Measurements from ENCODE around the gene KCNK17. TPM values are rescaled to one million over a fixed set of nuclear protein-coding genes. Genes with fewer than 3 reads are reported as not detected.
A peak's percentile ranks its signal among the peaks of the same experiment; 100 is the strongest.

KCNK17 gene
- not detected for total RNA-seq (ENCODE audit: unreplicated experiment)
- long read RNA-seq: 0 reads

- peak within 1 kb of the TSS; percentile 38 for H3K4me3 Mint-ChIP-seq (ENCODE audit: unreplicated experiment)
- no peak for TF ChIP-seq CTCF (IDR thresholded peaks at IDR 0.05; ENCODE audit: partially characterized antibody, unreplicated experiment)
- peaks cover 9% of the 10 kb centered on the region for H3K9me3 Mint-ChIP-seq (ENCODE audit: unreplicated experiment)
- peak; percentile 35 for DNase-seq
- peaks cover 7% of the 10 kb centered on the region for H3K36me3 Mint-ChIP-seq (ENCODE audit: unreplicated experiment)
- H3K27me3 Mint-ChIP-seq (ENCODE audit: unreplicated experiment): peaks cover 26% of the 10 kb centered on the region
- H3K4me1 Mint-ChIP-seq (ENCODE audit: low read depth, unreplicated experiment): no peaks in the 10 kb centered on the region
- H3K27ac Mint-ChIP-seq (ENCODE audit: unreplicated experiment): no peak within 1 kb of the TSS
These were observed at the start of gene KCNK17 for GRCh38 chr6:39314273-39314795. KCNK17 (minus strand) TSS chr6:39314419; CDS start chr6:39314320, 99 bp downstream.

GRCh38 chr6:39363280-39363679, 49.1 kb upstream of the KCNK17 start:
- H3K4me1 Mint-ChIP-seq (ENCODE audit: low read depth, unreplicated experiment): peaks cover 6% of the 10 kb centered on the region
- H3K27ac Mint-ChIP-seq (ENCODE audit: unreplicated experiment): peak overlapping the region; percentile 85
- H3K9me3 Mint-ChIP-seq (ENCODE audit: unreplicated experiment): peaks cover 7% of the 10 kb centered on the region
- peak overlapping the region; percentile 75 for H3K4me3 Mint-ChIP-seq (ENCODE audit: unreplicated experiment)
- DNase-seq: no peak
- H3K36me3 Mint-ChIP-seq (ENCODE audit: unreplicated experiment): peaks cover 6% of the 10 kb centered on the region
- peaks cover 2% of the 10 kb centered on the region for H3K27me3 Mint-ChIP-seq (ENCODE audit: unreplicated experiment)
- TF ChIP-seq CTCF (IDR thresholded peaks at IDR 0.05; ENCODE audit: partially characterized antibody, unreplicated experiment): no peak

- Mint-ChIP-seq H3K36me3 (ENCODE audit: unreplicated experiment) (peaks cover 6% of the 10 kb centered on the region), H3K4me3 (ENCODE audit: unreplicated experiment) (no peak overlapping the region), H3K4me1 (ENCODE audit: low read depth, unreplicated experiment) (peaks cover 6% of the 10 kb centered on the region), H3K27ac (ENCODE audit: unreplicated experiment) (peak overlapping the region; percentile 85), H3K27me3 (ENCODE audit: unreplicated experiment) (peaks cover 2% of the 10 kb centered on the region), H3K9me3 (ENCODE audit: unreplicated experiment) (peaks cover 7% of the 10 kb centered on the region)
- TF ChIP-seq CTCF (IDR thresholded peaks at IDR 0.05; ENCODE audit: partially characterized antibody, unreplicated experiment): no peak
- peak; percentile 41 for DNase-seq
These were observed 48.3 kb upstream of the KCNK17 start for GRCh38 chr6:39362487-39362865.

- Mint-ChIP-seq H3K27ac (ENCODE audit: unreplicated experiment) (peak overlapping the region; percentile 85), H3K4me3 (ENCODE audit: unreplicated experiment) (no peak overlapping the region), H3K36me3 (ENCODE audit: unreplicated experiment) (peaks cover 6% of the 10 kb centered on the region), H3K9me3 (ENCODE audit: unreplicated experiment) (peaks cover 7% of the 10 kb centered on the region), H3K27me3 (ENCODE audit: unreplicated experiment) (peaks cover 2% of the 10 kb centered on the region), H3K4me1 (ENCODE audit: low read depth, unreplicated experiment) (peaks cover 6% of the 10 kb centered on the region)
- peak; percentile 79 for TF ChIP-seq CTCF (IDR thresholded peaks at IDR 0.05; ENCODE audit: partially characterized antibody, unreplicated experiment)
- DNase-seq: peak; percentile 82
These were observed 47.7 kb upstream of the KCNK17 start for GRCh38 chr6:39361657-39362486.

- no peak overlapping the region for H3K4me3 Mint-ChIP-seq (ENCODE audit: unreplicated experiment)
- H3K36me3 Mint-ChIP-seq (ENCODE audit: unreplicated experiment): no peaks in the 10 kb centered on the region
- H3K9me3 Mint-ChIP-seq (ENCODE audit: unreplicated experiment): peaks cover 2% of the 10 kb centered on the region
- DNase-seq: no peak
- TF ChIP-seq CTCF (IDR thresholded peaks at IDR 0.05; ENCODE audit: partially characterized antibody, unreplicated experiment): no peak
- H3K27me3 Mint-ChIP-seq (ENCODE audit: unreplicated experiment): no peaks in the 10 kb centered on the region
- H3K27ac Mint-ChIP-seq (ENCODE audit: unreplicated experiment): no peak overlapping the region
- peaks cover 6% of the 10 kb centered on the region for H3K4me1 Mint-ChIP-seq (ENCODE audit: low read depth, unreplicated experiment)
These were observed 46.2 kb upstream of the KCNK17 start for GRCh38 chr6:39360378-39360777.

Measured in glutamatergic neuron (in vitro differentiated cells).